Upper lobe of left lung (tissue), 4 donors: ENCODE measurements around the gene CAMK2B.

ENCODE experiments used
- EP300 ChIP-seq, 4 donors: sonication (generic); formaldehyde crosslinking; IDR thresholded peaks; one replicate each; pipeline ENCODE4 v1.5.1; 2017; ENCODE audit warnings: antibody characterized with exemption in 4 of 4, control low read depth in 2 of 4
- POLR2A ChIP-seq, 4 donors: fragments of 450-650 bp; IDR thresholded peaks; one replicate each; pipeline ENCODE4 v1.5.1; 2016 to 2017; ENCODE audit warnings: antibody characterized with exemption in 4 of 4, mild to moderate bottlenecking in 2 of 4
- POLR2AphosphoS5 ChIP-seq, 2 donors: sonication (generic); formaldehyde crosslinking; IDR thresholded peaks; one replicate each; pipeline ENCODE4 v1.5.1; 2017; ENCODE audit warnings: antibody characterized with exemption in 2 of 2
- TF ChIP-seq, protein P1 (sequence below), 6 experiments: fragments of 450-650 bp in 4 of 6; fragments of 200-600 bp in 2 of 6; sonication (generic) in 2 of 6; IDR thresholded peaks; one replicate each; pipeline ENCODE4 v1.5.1; 2016 to 2019; ENCODE audit warnings: antibody characterized with exemption in 6 of 6

- TF ChIP-seq POLR2A (IDR thresholded peaks at IDR 0.05) (no peak), EP300 (IDR thresholded peaks at IDR 0.05) (no peak), POLR2AphosphoS5 (IDR thresholded peaks at IDR 0.05) (no peak)
- TF ChIP-seq, protein P1, sequence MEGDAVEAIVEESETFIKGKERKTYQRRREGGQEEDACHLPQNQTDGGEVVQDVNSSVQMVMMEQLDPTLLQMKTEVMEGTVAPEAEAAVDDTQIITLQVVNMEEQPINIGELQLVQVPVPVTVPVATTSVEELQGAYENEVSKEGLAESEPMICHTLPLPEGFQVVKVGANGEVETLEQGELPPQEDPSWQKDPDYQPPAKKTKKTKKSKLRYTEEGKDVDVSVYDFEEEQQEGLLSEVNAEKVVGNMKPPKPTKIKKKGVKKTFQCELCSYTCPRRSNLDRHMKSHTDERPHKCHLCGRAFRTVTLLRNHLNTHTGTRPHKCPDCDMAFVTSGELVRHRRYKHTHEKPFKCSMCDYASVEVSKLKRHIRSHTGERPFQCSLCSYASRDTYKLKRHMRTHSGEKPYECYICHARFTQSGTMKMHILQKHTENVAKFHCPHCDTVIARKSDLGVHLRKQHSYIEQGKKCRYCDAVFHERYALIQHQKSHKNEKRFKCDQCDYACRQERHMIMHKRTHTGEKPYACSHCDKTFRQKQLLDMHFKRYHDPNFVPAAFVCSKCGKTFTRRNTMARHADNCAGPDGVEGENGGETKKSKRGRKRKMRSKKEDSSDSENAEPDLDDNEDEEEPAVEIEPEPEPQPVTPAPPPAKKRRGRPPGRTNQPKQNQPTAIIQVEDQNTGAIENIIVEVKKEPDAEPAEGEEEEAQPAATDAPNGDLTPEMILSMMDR (IDR thresholded peaks at IDR 0.05), result no peak
Measured at GRCh38 chr7:44228571-44229350, 96.6 kb downstream of the CAMK2B start.
